Right ventricle myocardium inferior (tissue), 1 donor: ENCODE results near the gene DLGAP4. TPM values are rescaled to one million over a fixed set of nuclear protein-coding genes. Genes with fewer than 3 reads are reported as not detected.

Experiments used
- ATAC-seq: fragments of 200-7000 bp; cut with Tn5 transposase; one replicate; pipeline ENCODE4 v1.9.1; 2020; ENCODE audit warnings: mild to moderate bottlenecking, moderate library complexity
- DNase-seq: peaks from one replicate; pipeline ENCODE4 v3.0.0; 2021; ENCODE audit errors: missing footprints
- intact Hi-C: fragments of 100-400 bp; cut with DNase I; formaldehyde crosslinking; loops from one replicate; pipeline ENCODE4 v1.11.0; 2022
- long read RNA-seq: library from polyadenylated mRNA; unstranded; transcript quantifications from one replicate; pipeline ENCODE4 v2.0.0, GENCODE V29; 2021
- total RNA-seq: library from RNA; stranded (reverse); fragmentation: NEBNext Ultra II Directional; extraction: Animal tissue kit (Norgen Biotek cat#: 25700); gene quantifications from one replicate; pipeline ENCODE4 v1.2.1, GENCODE V29; 2021
- donor health status: DM: no; HTN: yes; CAD: no; lungs with severe emphysema.

DLGAP4 gene, protein sequence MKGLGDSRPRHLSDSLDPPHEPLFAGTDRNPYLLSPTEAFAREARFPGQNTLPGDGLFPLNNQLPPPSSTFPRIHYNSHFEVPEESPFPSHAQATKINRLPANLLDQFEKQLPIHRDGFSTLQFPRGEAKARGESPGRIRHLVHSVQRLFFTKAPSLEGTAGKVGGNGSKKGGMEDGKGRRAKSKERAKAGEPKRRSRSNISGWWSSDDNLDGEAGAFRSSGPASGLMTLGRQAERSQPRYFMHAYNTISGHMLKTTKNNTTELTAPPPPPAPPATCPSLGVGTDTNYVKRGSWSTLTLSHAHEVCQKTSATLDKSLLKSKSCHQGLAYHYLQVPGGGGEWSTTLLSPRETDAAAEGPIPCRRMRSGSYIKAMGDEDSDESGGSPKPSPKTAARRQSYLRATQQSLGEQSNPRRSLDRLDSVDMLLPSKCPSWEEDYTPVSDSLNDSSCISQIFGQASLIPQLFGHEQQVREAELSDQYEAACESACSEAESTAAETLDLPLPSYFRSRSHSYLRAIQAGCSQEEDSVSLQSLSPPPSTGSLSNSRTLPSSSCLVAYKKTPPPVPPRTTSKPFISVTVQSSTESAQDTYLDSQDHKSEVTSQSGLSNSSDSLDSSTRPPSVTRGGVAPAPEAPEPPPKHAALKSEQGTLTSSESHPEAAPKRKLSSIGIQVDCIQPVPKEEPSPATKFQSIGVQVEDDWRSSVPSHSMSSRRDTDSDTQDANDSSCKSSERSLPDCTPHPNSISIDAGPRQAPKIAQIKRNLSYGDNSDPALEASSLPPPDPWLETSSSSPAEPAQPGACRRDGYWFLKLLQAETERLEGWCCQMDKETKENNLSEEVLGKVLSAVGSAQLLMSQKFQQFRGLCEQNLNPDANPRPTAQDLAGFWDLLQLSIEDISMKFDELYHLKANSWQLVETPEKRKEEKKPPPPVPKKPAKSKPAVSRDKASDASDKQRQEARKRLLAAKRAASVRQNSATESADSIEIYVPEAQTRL
- 46.3 TPM for total RNA-seq
- long read RNA-seq, partial matches to known transcripts = 1 of 11 reads
- long read RNA-seq, other reads (novel, unspliced or antisense) = 5 of 11 reads

DNA sequence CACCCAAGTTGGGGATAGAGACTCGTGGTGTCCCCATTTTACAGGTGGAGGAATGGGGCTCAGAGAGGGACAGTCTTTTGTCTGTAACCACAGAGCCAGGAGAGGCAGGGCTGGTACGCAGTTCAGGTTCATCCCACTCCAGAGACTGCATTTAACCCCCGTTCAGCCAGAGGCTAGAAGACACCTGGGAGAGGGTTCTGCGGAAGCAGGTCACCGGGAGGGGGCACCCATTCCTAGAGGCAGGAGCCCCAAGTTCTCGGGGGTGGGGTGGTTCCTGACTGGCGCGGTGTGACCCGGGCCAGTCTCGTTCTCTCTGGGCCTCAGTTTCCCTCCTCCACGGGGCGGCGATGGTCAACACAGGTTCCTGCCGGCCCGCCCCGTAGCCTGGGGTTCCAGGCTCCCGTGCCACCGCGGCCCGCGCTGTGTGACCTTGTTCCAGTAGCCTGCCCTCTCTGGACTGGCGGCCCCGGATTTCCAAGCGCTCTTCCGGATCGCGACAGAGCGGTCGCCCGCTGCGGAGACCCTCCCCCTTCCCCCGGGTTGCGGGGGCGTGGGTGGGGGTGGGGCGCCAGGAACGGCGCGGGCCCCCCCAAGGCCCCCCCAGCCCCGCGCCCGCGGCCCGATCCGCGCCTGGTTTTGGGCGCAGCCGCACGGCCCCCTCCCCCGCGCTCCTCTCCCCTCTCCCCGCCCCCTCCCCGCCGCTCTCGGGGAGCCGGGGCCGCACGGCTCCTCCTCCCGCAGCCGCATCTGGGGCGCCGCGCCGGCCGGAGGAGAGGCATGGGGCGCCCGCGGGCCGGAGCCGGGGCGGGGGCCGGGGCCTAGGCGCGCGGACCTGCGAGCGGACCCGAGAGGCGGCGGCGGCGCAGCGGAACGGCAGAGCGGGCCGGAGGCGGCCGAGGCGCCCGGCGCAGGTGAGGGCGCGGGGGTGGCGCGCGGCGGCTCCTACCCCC lies at the start of gene DLGAP4:
DLGAP4 (plus strand) TSS at position 738 of the 950 bp plus-strand sequence. CDS start 125,379 bp downstream, outside the sequence.
- intact Hi-C loops = no loop called here
- DNase-seq = no peak
- no peak for ATAC-seq

DNA sequence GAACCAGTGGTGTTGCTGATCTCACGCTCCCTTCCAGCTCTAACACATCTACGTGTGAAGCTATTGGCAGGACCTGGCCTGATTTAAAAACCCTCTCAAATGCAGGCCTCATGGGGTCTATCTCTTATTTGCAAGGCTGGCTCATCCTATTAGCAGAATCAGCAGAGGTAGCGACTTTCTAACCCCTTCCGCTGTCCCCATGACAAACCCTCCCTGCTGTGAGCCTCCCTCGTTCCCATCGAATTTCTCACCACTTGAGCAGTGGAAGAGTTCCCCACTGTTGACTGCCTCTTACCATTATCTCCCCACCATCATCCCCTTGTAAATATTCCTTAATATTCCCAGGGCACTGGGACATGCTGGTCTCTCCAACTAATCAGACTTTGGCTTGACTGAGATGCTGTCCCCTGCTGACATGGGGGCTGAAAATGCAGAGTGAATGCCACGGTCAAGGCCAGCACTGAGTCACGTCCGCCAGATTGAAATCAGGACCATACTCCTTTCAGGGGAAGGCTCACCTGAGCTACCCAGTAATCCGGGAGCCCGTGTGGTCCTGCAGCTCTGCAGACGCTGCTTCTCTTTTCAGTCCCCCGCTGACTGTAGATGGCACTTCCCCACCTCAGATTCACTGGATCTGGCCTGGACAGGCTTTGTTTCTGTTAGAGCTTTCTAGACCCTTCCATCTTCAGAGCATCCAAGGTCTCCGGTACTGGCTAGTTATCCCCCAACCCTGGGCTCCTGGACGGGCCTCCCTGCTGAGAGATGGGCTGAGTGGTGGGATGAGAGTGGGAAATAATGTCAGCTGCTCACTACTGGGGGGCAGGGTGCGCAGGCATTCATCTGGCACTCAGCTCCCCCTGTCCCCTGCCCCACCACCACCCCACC lies 46.7 kb upstream of the DLGAP4 start:
- DNase-seq (no peak), ATAC-seq (no peak)
- intact Hi-C loops = no loop called here

DNA sequence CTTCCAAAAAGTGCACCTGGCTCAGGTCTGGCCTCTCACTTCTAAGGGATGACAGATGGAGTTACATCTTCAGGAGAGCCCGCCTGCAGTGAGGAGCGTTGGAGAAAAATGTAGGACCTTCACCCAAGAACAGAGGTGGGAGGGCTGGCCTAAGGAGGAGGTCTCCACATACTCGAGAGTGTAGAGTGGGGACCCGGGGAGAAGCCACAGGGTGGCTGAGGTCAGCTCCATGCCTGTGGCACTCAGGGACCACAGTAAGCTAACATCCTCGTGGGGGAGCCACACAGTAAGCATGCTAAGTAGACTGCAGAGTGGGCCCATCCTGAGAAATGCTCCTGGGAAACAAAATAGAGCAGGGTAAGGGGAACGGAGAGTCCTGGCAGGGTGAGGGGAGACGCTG lies 45.8 kb upstream of the DLGAP4 start:
- ATAC-seq (no peak), DNase-seq (no peak)
- intact Hi-C loops = no loop called here

DNA sequence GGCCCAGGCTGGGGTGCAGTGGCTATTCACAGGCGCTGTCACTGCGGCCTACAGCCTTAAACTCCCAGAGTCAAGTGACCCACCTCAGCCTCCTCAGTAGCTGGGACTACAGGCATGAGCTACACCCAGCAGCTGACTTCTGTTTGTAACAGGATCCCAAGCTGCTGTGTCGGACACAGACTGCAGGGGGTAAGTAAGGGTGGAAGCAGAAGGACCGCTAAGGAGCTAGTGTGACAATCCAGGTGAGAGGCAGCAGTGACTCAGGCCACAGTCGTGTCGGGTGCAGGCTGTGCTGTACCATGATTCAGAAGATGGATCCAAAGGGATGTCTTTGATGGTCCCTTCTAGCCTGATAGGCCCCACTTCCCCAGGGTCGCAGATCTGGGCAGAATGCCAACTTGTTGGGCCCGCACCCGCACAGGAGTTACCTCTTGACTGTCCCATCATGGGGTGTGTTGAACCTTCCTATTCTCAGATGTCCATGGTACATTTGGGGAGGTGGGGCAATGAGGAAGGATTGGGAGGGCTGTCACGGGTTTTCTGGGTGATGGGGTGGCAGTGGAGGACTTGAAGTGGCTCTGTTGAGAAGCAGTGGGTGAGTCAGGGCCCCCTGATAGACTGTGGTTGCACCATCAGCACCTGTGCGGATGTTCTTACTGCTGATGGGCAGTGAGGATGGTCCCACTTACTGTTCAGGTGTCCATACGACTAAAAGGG lies 44.6 kb upstream of the DLGAP4 start:
- DNase-seq (no peak), ATAC-seq (no peak)
- intact Hi-C loops = no loop called here

DNA sequence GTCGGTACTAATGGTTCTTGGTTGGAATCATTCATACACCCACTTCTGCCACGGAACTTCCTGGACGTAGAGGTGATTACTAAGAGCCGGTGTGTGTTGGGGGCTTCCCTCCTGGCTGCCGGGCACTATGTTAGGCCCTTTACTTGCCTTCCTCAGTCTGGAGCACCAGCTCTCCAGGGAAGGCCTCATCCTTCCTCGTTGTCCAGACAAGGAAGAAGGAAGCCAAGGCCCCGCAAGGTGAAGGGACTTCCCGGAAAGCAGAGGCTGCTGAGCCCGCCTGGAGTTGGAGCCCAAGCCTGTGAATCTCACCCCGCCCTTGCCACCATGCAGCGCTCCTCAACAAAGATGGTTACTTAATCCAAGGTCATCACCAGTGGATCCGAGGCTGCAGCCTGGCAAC lies 43.7 kb upstream of the DLGAP4 start:
- no peak for ATAC-seq
- intact Hi-C loops = no loop called here

DNA sequence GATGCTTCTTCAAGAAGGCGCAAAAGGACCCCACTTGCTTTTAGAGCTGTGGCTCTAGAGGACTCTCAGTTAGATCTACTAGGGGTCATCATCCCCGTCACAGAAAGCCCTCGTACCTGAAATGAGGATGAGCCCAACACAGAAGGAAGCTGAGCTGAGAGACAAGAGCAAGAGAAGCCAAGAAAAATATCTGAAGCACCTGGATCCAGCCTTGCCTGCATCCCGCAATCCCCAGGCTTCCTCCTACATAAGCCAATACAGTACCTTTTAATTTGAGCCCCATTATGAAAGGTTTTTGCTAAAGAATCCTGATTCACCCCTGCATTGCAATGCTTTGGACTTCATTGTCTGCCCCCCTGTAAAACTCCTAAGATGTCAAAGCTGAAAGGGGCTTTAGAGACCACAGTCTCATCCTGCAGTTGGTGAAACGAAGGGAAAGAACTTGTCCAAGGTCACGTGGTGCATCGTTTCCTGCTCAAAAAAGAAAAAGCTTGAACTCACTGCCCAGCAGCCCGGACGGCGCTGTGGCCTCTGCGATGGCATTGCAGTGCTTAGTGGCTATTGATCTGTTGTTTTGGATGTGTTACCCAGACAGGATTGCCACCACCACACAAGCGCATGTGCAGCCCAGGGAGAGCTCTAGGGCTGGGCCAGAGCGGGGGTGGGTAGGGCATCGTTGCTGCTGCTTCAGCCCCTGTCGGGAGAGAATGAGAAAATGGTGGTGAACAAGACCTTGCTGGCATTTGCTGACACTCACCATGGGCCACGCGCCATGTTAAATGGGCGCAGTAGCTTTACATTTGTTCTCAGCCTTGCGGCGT lies 41.5 kb upstream of the DLGAP4 start:
- intact Hi-C loops = no loop called here
- no peak for DNase-seq
- no peak for ATAC-seq

More for the DNA sequence above, 43.7 kb upstream of the DLGAP4 start:
- no peak for DNase-seq

DNA sequence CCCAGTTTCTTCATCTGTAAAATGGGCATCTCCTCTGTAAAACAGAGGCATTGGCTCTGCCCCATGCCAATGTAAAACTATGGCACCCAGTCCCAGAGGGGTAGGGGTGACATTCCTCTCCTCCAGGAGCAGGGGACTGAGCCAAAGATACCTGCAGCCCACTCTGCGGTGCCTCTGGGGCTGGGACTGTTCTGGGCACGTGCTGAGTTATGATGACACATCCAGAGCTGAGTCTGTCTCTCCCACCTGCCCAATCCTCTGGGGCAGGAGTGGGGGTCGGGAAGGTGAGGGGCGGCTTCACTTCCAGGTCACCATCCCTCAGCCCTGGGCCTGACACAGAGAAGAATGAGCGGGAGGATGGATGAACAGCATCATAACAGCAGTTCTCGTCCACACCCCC lies 40.0 kb upstream of the DLGAP4 start:
- no peak for ATAC-seq
- intact Hi-C loops = no loop called here
- DNase-seq = no peak

DNA sequence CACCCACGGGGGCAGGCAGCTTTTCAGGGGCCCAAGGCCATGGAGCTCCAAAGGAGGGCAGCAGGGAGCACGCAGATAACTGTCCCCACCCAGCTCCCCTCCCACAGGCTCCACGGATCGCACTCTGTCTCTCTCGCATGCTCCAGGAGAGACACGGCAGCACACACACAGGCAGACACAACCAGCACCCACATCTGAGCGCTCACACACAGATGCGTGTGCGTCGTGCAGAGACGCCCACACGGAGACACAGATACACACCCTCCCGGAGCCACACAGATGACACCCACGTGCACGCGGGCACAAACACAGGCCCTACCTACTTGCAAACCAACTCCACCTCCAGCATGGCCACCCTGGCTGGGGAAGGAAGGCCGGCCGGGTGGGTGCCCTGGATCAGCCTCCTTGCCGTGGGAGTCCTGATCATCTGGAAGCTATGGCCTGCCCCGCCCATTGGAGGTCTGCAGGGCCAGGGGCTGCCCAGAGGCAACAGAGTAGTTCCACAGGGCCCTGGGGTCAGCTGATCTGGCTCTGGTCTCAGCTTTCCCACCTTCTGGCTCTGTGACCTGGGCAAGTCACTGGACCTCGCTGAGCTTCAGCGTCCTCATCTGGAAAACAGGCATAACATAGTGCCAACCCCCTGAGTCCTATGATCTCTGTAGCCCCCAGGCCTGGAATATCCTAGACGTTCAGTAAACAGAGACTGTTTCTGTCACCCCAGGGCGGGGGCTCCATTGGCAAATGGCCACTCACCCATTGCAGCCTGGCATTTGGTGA lies 38.3 kb upstream of the DLGAP4 start:
- ATAC-seq (no peak), DNase-seq (no peak)
- intact Hi-C loops = no loop called here

DNA sequence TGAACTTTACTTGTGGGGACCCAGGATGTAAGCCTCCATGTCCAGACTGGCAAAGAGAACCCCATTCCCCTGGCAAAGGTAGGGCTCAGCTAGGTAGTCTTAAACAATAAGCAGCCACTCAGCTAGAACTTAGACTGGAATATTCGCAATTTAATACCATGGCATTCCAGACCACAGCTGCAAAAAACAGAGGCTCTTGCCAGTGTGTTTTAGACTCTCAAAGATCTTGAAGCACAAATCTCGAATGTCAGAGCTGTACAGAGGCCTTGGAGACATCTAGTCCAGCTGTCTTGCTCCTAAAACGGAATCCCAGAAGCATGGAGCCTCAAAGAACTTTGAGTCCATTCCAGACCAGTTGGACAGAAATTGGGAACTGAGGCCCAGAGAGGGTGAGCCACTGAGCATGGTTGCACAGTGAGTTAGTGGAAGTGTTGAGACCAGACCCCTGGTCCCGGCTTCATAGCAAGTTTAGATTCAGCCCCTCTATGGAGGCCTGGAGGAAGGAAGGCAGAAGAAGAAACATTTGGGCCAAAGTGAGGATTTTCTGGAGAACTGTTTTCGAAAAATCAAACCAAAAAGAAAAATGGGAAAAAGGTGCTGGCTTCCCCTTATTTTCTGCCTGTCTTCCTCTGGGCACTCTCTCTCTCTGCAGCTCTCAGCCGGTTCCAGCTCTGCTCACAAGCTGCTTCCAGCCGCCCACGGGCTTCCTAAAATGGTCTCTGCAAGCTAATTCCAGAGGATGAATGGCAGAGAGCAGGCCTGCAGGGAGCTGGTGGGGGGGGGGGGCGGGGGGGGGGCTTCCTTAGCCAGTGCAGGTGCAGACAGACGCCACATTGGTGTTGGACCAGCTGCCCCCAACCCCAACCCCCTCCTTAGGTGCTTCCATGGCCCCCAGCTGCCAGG lies 37.4 kb upstream of the DLGAP4 start:
- intact Hi-C loops = no loop called here
- ATAC-seq (no peak), DNase-seq (no peak)

DNA sequence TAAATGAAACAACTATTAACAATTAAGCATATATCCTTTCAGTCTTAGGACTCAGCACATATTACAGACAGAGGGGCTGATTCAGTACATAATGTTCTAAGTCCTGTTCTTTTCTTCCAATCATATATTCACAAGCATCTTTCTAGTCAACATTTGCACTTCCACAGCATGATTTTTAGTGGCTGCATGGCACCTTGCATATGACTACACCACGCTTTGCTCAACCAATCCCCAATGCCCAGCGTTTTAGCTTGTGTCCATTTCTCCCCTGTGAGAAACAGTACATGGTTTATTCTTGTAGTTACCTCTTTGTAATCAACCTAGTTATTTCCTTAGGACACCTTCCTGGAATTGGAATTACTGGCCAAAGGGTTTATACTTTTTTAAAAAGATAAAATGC lies 36.6 kb upstream of the DLGAP4 start:
- no peak for DNase-seq
- no peak for ATAC-seq
- intact Hi-C loops = no loop called here

DNA sequence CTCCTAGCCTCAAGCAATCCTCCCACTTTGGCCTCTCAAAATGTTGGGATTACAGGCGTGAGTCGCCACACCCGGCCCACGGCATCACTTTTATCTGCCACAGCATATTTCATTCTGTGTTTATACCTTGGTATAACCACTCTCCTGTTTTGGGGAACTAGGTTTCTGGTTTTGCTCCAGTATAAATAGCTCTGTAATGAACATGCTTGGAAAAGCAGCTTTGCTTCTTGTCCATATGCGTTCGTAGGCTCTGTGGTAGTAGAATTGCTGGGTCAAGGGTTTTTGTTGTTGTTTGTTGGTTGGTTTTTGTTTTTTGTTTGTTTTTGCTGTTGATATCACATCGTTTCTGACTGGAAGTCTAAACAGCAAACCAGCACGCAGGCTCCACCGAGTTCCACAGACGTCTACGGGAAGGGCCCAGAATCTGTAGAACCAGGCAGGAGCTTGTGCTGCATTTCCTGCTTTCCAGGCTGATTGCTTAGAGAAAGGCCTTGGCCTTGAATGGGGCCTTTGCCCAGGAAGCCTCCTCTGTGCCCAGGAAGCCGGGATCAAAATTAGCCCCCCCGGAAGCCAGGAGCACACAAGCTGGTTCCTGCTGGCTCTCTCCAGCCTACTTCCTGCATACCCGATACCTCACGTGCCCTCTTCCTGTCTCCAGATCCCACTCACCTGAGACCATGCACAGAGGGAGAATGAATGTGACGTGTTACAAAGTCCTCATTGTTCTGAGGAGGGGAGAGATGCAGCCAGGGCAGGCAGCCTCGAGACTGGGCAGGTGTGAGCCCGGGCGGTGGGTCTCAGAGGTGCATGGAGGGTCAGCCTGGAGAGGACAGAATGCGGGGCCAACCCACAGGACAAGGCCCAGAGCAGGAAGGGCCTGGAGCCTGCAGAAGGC lies 35.1 kb upstream of the DLGAP4 start:
- DNase-seq (no peak), ATAC-seq (no peak)
- intact Hi-C loops = no loop called here

DNA sequence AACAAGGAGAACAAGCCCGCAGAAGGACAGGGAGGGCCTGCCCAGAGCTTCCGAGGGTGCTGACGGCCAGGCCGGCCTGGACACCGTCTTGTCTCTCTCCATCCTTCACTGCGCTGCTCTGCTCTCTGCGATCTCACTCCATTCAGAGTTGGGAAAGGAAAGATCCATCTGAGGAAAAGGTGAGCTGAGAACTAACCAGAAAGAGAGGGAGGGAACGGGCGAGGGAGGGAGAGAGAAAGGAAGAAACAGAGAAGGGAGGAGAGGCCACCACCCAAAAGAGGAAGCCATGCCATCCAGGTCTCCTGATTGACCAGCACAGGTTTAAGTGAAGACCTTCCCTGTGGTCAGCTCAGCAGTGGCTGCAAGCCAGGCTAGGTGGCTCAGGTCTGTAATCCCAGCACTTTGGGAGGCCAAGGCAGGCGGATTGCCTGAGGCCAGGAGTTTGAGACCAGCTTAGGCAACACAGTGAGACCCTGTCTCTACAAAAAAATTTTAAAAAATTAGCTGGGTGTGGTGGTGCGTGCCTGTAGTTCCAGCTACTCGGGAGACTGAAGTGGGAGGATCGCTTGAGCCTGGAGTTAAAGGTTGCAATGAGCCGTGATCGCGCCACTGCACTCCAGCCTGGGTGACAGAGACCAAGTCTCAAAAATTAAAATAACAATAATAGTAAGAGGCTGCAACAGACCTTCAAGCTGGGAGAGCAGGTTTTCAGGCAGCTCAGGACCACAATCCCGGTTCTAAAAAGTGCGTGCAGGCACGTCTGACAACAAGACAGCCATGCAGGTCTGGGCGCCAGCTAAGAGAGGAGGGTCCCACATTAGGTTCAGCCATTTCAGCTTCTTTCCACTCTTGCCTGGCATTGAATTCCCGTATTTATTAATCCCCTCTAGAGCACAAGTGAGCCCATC lies 34.2 kb upstream of the DLGAP4 start:
- DNase-seq (no peak), ATAC-seq (no peak)
- intact Hi-C loops = no loop called here
